Lower leg skin (tissue), 4 donors: ENCODE results near the gene SMOC2. TPM values are rescaled to one million over a fixed set of nuclear protein-coding genes. Genes with fewer than 3 reads are reported as not detected.
"Not testable (repeated sequence)": the region's sequence is repeated elsewhere in the genome, so short reads cannot be mapped to it uniquely, and the experiment has no call there.

Experiments used
- DNase-seq, 2 donors: peaks; one replicate each; pipeline ENCODE4 v3.0.0-alpha.2; 2019; ENCODE audit warnings: low spot score in 2 of 2
- H3K4me3 ChIP-seq: fragments of 200-600 bp; sonication (generic); 2 replicates; pipeline ENCODE4 v1.5.1; 2017; ENCODE audit warnings: mild to moderate bottlenecking, low read depth; ENCODE audit not compliant: poor library complexity, severe bottlenecking
- CTCF ChIP-seq, 3 donors: fragments of 450-650 bp; IDR thresholded peaks; one replicate each; pipeline ENCODE4 v1.5.1; 2016; ENCODE audit warnings: antibody characterized with exemption in 3 of 3, mild to moderate bottlenecking in 3 of 3, moderate library complexity in 2 of 3
- POLR2A ChIP-seq, 2 donors: fragments of 450-650 bp; IDR thresholded peaks; one replicate each; pipeline ENCODE4 v1.6.1; 2016 to 2017; ENCODE audit warnings: antibody characterized with exemption in 2 of 2, mild to moderate bottlenecking in 1 of 2, moderate library complexity in 1 of 2
- WGBS, 2 donors: methylation state at CpG; one replicate each; pipeline ENCODE4 v1.1.5; 2018; 5-methylcytosine and 5-hydroxymethylcytosine counted together
- intact Hi-C: fragments of 100-400 bp; cut with DNase I; formaldehyde crosslinking; loops from one replicate; pipeline ENCODE4 v1.15.0; 2023; ENCODE audit warnings: low total_unique reads
- total RNA-seq, 4 donors: library from RNA; depleted of rRNA; stranded (reverse); fragments of >200 nt; gene quantifications; one replicate each; pipeline ENCODE4 v1.1.0, GENCODE V29; 2016

SMOC2 gene
- total RNA-seq, 4 donors from 2014 or later, result 12.5 to 26.1 (median 13.0) TPM

DNA sequence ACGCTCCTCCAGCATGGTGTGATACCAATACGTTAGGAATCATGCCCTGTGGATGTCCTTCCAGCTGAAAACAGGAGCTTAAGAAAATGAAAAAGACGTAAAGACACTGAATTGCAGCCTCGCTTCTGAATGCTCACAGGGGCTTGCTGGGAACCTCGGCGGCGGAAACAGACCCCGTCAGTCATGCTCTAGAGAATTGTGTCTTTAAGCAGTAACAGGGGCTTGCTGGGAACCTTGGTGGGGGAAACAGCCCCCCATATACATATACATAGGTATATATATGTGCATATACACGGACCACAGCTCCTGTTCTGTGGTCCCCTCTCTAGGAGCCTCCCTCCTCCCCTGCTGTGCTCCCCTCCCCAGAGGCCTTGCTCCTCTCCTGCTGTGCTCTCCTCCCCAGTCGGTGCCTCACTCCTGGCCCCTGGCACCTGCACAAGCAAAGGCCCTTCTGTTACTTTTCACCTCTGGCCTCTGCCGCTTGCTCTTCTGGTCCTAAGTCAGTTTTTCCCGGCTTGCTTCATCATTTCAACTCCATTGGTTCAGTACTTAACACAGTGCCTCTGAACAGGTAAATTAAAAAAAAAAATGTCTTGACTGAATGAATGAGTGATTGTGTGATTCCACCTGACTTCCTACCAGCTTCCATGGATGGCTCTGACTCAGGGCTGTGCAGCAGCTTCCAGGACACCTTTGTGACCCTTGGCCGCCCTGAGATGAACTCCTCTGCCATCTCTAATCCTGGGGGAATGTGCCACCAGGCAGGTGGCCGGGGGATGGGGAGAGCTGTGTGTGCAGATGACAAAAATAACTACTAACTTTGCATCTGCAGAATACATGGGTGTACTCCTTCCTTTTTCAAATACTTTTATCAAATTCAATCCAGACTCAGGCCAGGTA lies 246.1 kb downstream of the SMOC2 start:
- DNase-seq, result no peak
- 72 to 77% methylated on average over 14 of the region's 14 CpGs for WGBS, 2 donors
- H3K4me3 ChIP-seq, result no peak overlapping the region
- TF ChIP-seq POLR2A (IDR thresholded peaks at IDR 0.05) (no peak), CTCF (IDR thresholded peaks at IDR 0.05) (no peak)
- intact Hi-C loops, result no loop called here

DNA sequence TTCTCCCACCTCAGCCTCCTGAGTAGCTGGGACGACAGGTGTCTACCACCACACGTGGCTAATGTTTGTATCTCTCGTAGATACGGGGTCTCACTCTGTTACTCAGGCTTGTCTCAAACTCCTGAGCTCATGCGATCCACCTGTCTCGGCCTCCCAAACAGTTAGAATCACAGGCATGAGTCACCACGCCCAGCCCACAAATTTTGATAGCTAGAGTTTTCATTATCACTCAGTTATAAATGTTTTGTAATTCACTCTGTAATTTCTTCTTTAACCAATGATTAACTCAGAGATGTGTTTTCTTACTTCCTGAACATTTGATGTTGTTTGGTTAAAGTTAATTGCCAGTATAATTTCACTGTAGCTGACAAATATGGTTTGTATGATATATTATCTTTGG lies 249.3 kb downstream of the SMOC2 start:
- no peak overlapping the region for H3K4me3 ChIP-seq
- DNase-seq, result no peak
- WGBS, 2 donors, result 91 to 92% methylated on average over 7 of the region's 7 CpGs
- no peak for TF ChIP-seq POLR2A (IDR thresholded peaks at IDR 0.05)
- TF ChIP-seq CTCF (IDR thresholded peaks at IDR 0.05), result no peak
- intact Hi-C loops, result no loop called here

DNA sequence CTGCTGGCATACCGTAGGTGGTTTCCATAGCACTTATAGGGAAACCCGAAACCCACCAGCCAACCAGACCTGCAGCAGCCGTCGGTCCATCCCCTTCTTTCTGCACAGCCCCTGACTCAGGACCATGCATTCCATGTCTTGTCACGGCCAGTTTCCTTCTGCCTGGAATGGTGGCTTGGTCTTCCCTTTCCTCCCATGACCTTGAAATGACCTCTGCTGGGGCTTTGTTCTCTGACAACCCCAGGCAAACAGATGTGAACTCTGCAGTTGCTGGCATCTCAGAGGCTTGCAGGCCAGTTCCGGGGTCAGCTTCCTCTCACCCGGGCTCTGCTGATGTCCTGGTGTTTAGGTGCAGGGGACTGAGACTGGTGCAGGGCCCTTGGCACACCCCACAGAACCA lies 250.8 kb downstream of the SMOC2 start:
- WGBS, 2 donors, result 80 to 91% methylated on average over 7 of the region's 7 CpGs
- intact Hi-C loops, result no loop called here
- TF ChIP-seq CTCF (IDR thresholded peaks at IDR 0.05), result no peak
- TF ChIP-seq POLR2A (IDR thresholded peaks at IDR 0.05), result no peak
- no peak overlapping the region for H3K4me3 ChIP-seq
- DNase-seq, result no peak

- intact Hi-C loops, result no loop called here
- H3K4me3 ChIP-seq, result no peak overlapping the region
- WGBS, 2 donors, result 74 to 79% methylated on average over 32 to 34 of the region's 34 CpGs
- TF ChIP-seq POLR2A (IDR thresholded peaks at IDR 0.05) (no peak), CTCF (IDR thresholded peaks at IDR 0.05) (no peak)
- DNase-seq, result no peak
Observed at GRCh38 chr6:168692193-168692914, 251.4 kb downstream of the SMOC2 start.

GRCh38 chr6:168692915-168693257 lies 251.9 kb downstream of the SMOC2 start:
- 90% methylated on average over 2 of the region's 12 CpGs; no CpG with 5 or more reads in 1 of the 2 donors for WGBS, 2 donors
- intact Hi-C loops, DNase-seq, H3K4me3 ChIP-seq: not testable (repeated sequence)

DNA sequence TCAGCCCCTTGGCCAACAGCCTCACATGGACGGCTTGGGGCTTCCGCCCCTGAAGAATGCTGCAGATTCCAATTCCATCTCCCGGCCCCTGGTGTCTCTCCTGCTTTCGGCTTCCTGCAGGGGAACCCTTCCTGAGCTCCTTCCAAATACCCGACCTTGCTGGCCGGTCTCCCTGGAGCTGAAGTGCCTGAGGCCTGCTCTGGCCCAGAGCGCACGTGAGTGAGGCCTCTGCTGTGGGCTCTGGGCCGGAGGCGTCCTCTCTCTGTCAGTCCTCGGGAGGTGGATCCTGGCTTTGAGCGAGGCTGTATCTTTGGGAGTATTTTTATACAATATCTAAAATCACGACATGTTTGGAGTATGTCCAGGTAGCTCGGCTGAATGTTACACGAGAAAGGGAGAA lies 253.8 kb downstream of the SMOC2 start:
- WGBS, 2 donors, result 46 to 79% methylated on average over 4 to 9 of the region's 15 CpGs
- DNase-seq, H3K4me3 ChIP-seq, intact Hi-C loops: not testable (repeated sequence)
